ENCODE measurements around the gene IP6K2. TPM values are rescaled to one million over a fixed set of nuclear protein-coding genes. Genes with fewer than 3 reads are reported as not detected.

IP6K2 gene
- total and polyA plus RNA-seq, 8 donors: 44.1 to 234 (median 103) TPM

GRCh38 chr3:48715174-48715800 is 1.7 kb downstream of the IP6K2 start:
- Histone ChIP-seq H3K9me3 (no peaks in the 10 kb centered on the region), H3K27me3 (no peaks in the 10 kb centered on the region), H3K4me3 (peak overlapping the region in 3 of 4 donors; percentile 72 to 95 (median 94)), H3K27ac (peak overlapping the region in 1 of 5 donors; percentile 18), H3K4me1 (peaks cover 36 to 68% (median 53%) of the 10 kb centered on the region in 4 donors), H3K36me3 (peaks cover 9 to 47% (median 37%) of the 10 kb centered on the region in 4 donors)
- TF ChIP-seq, protein P1, sequence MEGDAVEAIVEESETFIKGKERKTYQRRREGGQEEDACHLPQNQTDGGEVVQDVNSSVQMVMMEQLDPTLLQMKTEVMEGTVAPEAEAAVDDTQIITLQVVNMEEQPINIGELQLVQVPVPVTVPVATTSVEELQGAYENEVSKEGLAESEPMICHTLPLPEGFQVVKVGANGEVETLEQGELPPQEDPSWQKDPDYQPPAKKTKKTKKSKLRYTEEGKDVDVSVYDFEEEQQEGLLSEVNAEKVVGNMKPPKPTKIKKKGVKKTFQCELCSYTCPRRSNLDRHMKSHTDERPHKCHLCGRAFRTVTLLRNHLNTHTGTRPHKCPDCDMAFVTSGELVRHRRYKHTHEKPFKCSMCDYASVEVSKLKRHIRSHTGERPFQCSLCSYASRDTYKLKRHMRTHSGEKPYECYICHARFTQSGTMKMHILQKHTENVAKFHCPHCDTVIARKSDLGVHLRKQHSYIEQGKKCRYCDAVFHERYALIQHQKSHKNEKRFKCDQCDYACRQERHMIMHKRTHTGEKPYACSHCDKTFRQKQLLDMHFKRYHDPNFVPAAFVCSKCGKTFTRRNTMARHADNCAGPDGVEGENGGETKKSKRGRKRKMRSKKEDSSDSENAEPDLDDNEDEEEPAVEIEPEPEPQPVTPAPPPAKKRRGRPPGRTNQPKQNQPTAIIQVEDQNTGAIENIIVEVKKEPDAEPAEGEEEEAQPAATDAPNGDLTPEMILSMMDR (IDR thresholded peaks at IDR 0.05): no peak
- no peak for TF ChIP-seq POLR2A (IDR thresholded peaks at IDR 0.05)
- no peak for TF ChIP-seq EP300 (IDR thresholded peaks at IDR 0.05)
- no peak for TF ChIP-seq POLR2AphosphoS5 (IDR thresholded peaks at IDR 0.05)
- intact Hi-C loops (cut with DNase I; ENCODE audit: low total_unique reads): no loop called here
- DNase-seq: peak in 1 of 2 donors; percentile 49

GRCh38 chr3:48711727-48712126 is 5.3 kb downstream of the IP6K2 start:
- H3K4me1 ChIP-seq: peaks cover 42 to 92% (median 73%) of the 10 kb centered on the region in 4 donors
- WGBS, 5 donors: 75 to 94% (median 87%) methylated on average over 2 of the region's 2 CpGs

DNA sequence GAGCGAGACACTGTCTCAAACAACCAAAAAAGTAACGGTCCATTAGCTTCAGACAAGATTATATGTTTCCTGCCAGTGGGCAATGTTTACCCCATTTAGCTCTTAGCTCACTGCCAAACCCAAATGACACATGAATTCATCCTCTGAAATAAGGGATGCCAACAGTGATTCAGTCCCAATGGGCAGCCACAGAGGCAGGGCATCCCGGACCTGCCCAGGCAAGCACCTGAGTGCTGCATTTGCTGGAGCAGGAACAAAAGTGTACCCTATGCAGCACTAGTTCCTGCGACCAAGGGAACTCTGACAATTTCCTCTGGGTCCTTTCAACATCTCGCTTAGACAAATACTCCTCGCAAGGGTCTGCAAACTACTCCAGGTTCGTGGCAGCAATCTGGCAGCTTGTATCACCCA is 8.0 kb downstream of the IP6K2 start:
- peaks cover 22 to 82% (median 78%) of the 10 kb centered on the region in 4 donors for H3K36me3 ChIP-seq
- 52 to 72% (median 69%) methylated on average over 7 of the region's 7 CpGs for WGBS, 5 donors
- TF ChIP-seq, protein P1 (IDR thresholded peaks at IDR 0.05): no peak
- no peak for TF ChIP-seq POLR2A (IDR thresholded peaks at IDR 0.05)
- no peak for TF ChIP-seq POLR2AphosphoS5 (IDR thresholded peaks at IDR 0.05)
- TF ChIP-seq EP300 (IDR thresholded peaks at IDR 0.05): no peak
- no peak for DNase-seq
- H3K27ac ChIP-seq: peak overlapping the region in 3 of 5 donors; percentile 39 to 52 (median 46)
- H3K9me3 ChIP-seq: no peaks in the 10 kb centered on the region
- no peaks in the 10 kb centered on the region for H3K27me3 ChIP-seq
- H3K4me1 ChIP-seq: peaks cover 25 to 81% (median 60%) of the 10 kb centered on the region in 4 donors
- intact Hi-C loops (cut with DNase I; ENCODE audit: low total_unique reads): no loop called here
- no peak overlapping the region for H3K4me3 ChIP-seq

More at GRCh38 chr3:48711727-48712126, 5.3 kb downstream of the IP6K2 start:
- Histone ChIP-seq H3K27ac (no peak overlapping the region), H3K27me3 (no peaks in the 10 kb centered on the region), H3K4me3 (no peak overlapping the region), H3K36me3 (peaks cover 18 to 74% (median 65%) of the 10 kb centered on the region in 4 donors), H3K9me3 (no peaks in the 10 kb centered on the region)
- no peak for DNase-seq
- intact Hi-C loops (cut with DNase I; ENCODE audit: low total_unique reads): no loop called here
- TF ChIP-seq, protein P1 (IDR thresholded peaks at IDR 0.05): no peak
- TF ChIP-seq POLR2AphosphoS5 (IDR thresholded peaks at IDR 0.05) (no peak), POLR2A (IDR thresholded peaks at IDR 0.05) (no peak), EP300 (IDR thresholded peaks at IDR 0.05) (no peak)

DNA sequence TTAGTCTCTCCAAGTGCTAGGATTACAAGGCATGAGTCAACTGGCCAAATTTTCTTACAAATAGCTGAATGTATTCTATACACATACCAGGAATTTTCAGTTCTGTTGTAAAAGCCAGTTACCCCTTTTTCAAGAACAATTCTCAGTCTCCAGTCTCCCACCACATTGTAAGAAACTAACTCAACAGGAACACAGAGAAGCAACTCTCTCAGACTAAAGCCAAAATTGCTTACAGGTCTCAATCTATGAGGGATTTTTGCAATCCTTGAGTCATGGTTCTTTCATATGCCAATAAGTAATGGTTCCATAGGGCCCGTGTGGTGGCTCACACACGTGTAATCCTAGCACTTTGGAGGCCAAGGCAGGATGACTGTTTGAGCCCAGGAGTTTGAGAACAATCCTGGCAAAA is 8.5 kb downstream of the IP6K2 start:
- 23 to 55% (median 33%) methylated on average over 2 of the region's 2 CpGs for WGBS, 5 donors
- intact Hi-C loops (cut with DNase I; ENCODE audit: low total_unique reads): no loop called here
- TF ChIP-seq POLR2A (IDR thresholded peaks at IDR 0.05): no peak
- no peak for TF ChIP-seq EP300 (IDR thresholded peaks at IDR 0.05)
- TF ChIP-seq, protein P1 (IDR thresholded peaks at IDR 0.05): no peak
- no peak for TF ChIP-seq POLR2AphosphoS5 (IDR thresholded peaks at IDR 0.05)
- no peaks in the 10 kb centered on the region for H3K9me3 ChIP-seq
- peaks cover 25 to 81% (median 58%) of the 10 kb centered on the region in 4 donors for H3K4me1 ChIP-seq
- no peak overlapping the region for H3K4me3 ChIP-seq
- H3K27me3 ChIP-seq: no peaks in the 10 kb centered on the region
- DNase-seq: no peak
- peak overlapping the region in 3 of 5 donors; percentile 39 to 52 (median 46) for H3K27ac ChIP-seq
- H3K36me3 ChIP-seq: peaks cover 22 to 76% (median 72%) of the 10 kb centered on the region in 4 donors

All from stomach (tissue), 9 donors.